HepG2 (cell line): ENCODE measurements around the gene ASPRV1. TPM values are rescaled to one million over a fixed set of nuclear protein-coding genes. Genes with fewer than 3 reads are reported as not detected.

Experiments
- ARID2 ChIP-seq: sonication (generic); formaldehyde crosslinking; IDR thresholded peaks from 2 replicates; pipeline ENCODE4 v1.8.1; 2022; ENCODE audit warnings: mild to moderate bottlenecking, missing genetic modification reagents, borderline replicate concordance
- CHD4 ChIP-seq: fragments of 200-600 bp; sonication (generic); IDR thresholded peaks from 2 replicates; pipeline ENCODE4 v1.7.0; 2017; ENCODE audit warnings: mild to moderate bottlenecking, low read length, borderline replicate concordance
- DNMT1 ChIP-seq: sonication (generic); formaldehyde crosslinking; IDR thresholded peaks from 2 replicates; pipeline ENCODE4 v1.5.1; 2020; ENCODE audit warnings: mild to moderate bottlenecking, missing genetic modification reagents
- DR1 ChIP-seq: sonication (generic); formaldehyde crosslinking; IDR thresholded peaks from 2 replicates; pipeline ENCODE4 v1.8.0; 2021; ENCODE audit warnings: mild to moderate bottlenecking, missing genetic modification reagents, inconsistent platforms
- DRAP1 ChIP-seq: IDR thresholded peaks from 2 replicates; pipeline ENCODE4 v1.6.1; 2016; ENCODE audit warnings: missing genetic modification reagents, missing compliant biosample characterization
- EEA1 ChIP-seq: sonication (generic); formaldehyde crosslinking; IDR thresholded peaks from 2 replicates; pipeline ENCODE4 v1.5.1; 2020; ENCODE audit warnings: mild to moderate bottlenecking, missing genetic modification reagents, borderline replicate concordance
- ESRRA ChIP-seq: sonication (generic); formaldehyde crosslinking; IDR thresholded peaks from 2 replicates; pipeline ENCODE4 v1.5.1; 2020; ENCODE audit warnings: mild to moderate bottlenecking, low read depth, missing genetic modification reagents
- FLYWCH1 ChIP-seq: sonication (generic); formaldehyde crosslinking; IDR thresholded peaks from 2 replicates; pipeline ENCODE4 v1.8.1; 2023; ENCODE audit warnings: mild to moderate bottlenecking, missing genetic modification reagents
- LRRFIP1 ChIP-seq: sonication (generic); formaldehyde crosslinking; conservative IDR thresholded peaks from 2 replicates; pipeline ENCODE4 v1.4.0; 2020; ENCODE audit warnings: missing genetic modification reagents
- MAF1 ChIP-seq: sonication (generic); formaldehyde crosslinking; IDR thresholded peaks from 2 replicates; pipeline ENCODE4 v1.5.0; 2020; ENCODE audit warnings: missing genetic modification reagents, borderline replicate concordance
- NAIF1 ChIP-seq: sonication (generic); formaldehyde crosslinking; IDR thresholded peaks from 2 replicates; pipeline ENCODE4 v1.5.0; 2020; ENCODE audit warnings: mild to moderate bottlenecking, missing genetic modification reagents, borderline replicate concordance
- NCOA1 ChIP-seq: sonication (generic); formaldehyde crosslinking; IDR thresholded peaks from 2 replicates; pipeline ENCODE4 v1.9.0; 2021; ENCODE audit warnings: missing genetic modification reagents
- NCOA2 ChIP-seq: sonication (generic); formaldehyde crosslinking; IDR thresholded peaks from 2 replicates; pipeline ENCODE4 v1.8.0; 2022; ENCODE audit warnings: inconsistent platforms
- PBX2 ChIP-seq: IDR thresholded peaks from 2 replicates; pipeline ENCODE4 v1.6.1; 2016; ENCODE audit warnings: control low read depth
- REL ChIP-seq: sonication (generic); formaldehyde crosslinking; conservative IDR thresholded peaks from 2 replicates; pipeline ENCODE4 v1.8.0; 2022; ENCODE audit warnings: mild to moderate bottlenecking, missing genetic modification reagents, moderate library complexity
- REPIN1 ChIP-seq: sonication (generic); formaldehyde crosslinking; IDR thresholded peaks from 2 replicates; pipeline ENCODE4 v1.8.0; 2022; ENCODE audit warnings: missing genetic modification reagents, low read depth, mild to moderate bottlenecking, borderline replicate concordance
- SAFB2 ChIP-seq: sonication (generic); formaldehyde crosslinking; IDR thresholded peaks from 2 replicates; pipeline ENCODE4 v1.5.1; 2020; ENCODE audit warnings: missing genetic modification reagents, low read depth, mild to moderate bottlenecking, borderline replicate concordance
- STAG1 ChIP-seq: sonication (generic); formaldehyde crosslinking; IDR thresholded peaks from 2 replicates; pipeline ENCODE4 v1.4.0; 2020; ENCODE audit warnings: missing genetic modification reagents
- THYN1 ChIP-seq: sonication (generic); formaldehyde crosslinking; IDR thresholded peaks from 2 replicates; pipeline ENCODE4 v1.8.1; 2023; ENCODE audit warnings: low read depth, mild to moderate bottlenecking, moderate library complexity, missing genetic modification reagents, borderline replicate concordance
- ZNF256 ChIP-seq: sonication (generic); formaldehyde crosslinking; conservative IDR thresholded peaks from 2 replicates; pipeline ENCODE4 v1.4.0; 2020; ENCODE audit warnings: missing genetic modification reagents
- ZNF263 ChIP-seq: sonication (generic); formaldehyde crosslinking; IDR thresholded peaks from 2 replicates; pipeline ENCODE4 v1.4.0; 2020; ENCODE audit warnings: missing genetic modification reagents
- ZNF383 ChIP-seq: sonication (generic); formaldehyde crosslinking; IDR thresholded peaks from 2 replicates; pipeline ENCODE4 v1.4.0; 2020; ENCODE audit warnings: missing genetic modification reagents, mild to moderate bottlenecking, borderline replicate concordance
- ZNF512B ChIP-seq: sonication (generic); formaldehyde crosslinking; IDR thresholded peaks from 2 replicates; pipeline ENCODE4 v1.5.1; 2020; ENCODE audit warnings: missing genetic modification reagents, mild to moderate bottlenecking, borderline replicate concordance
- ZNF839 ChIP-seq: sonication (generic); formaldehyde crosslinking; IDR thresholded peaks from 2 replicates; pipeline ENCODE4 v1.4.0; 2020; ENCODE audit warnings: missing genetic modification reagents, mild to moderate bottlenecking, borderline replicate concordance
- ZSCAN9 ChIP-seq: IDR thresholded peaks from 2 replicates; pipeline ENCODE4 v1.6.1; 2016; ENCODE audit warnings: borderline replicate concordance
- polyA plus RNA-seq, 8 experiments: library from polyadenylated mRNA; depleted of rRNA in 3 of 8; stranded (reverse) in 7 of 8; unstranded in 1 of 8; fragments of >200 nt; fragmentation: Illumina TruSeq in 4 of 8; extraction: Trizol in 4 of 8; gene quantifications; 2 replicates each; pipeline versions ENCODE4 v1.2.1 to v1.2.3, GENCODE V29; 2011 to 2016; ENCODE audit warnings: low read depth in 4 of 8, missing spikeins in 1 of 8, mixed read lengths in 1 of 8; ENCODE audit not compliant: insufficient read depth in 1 of 8
- total RNA-seq, 5 experiments: library from RNA; depleted of rRNA; stranded (reverse); fragments of >200 nt; fragmentation: Illumina TruSeq; extraction: Trizol; gene quantifications; 2 replicates each; pipeline ENCODE4 v1.2.3, GENCODE V29; 2016; ENCODE audit warnings: low read depth in 1 of 5

The ASPRV1 gene
- total and polyA plus RNA-seq, 2 of the 13 experiments (the other 11 are each of a cell fraction or from before 2014, with no cell fraction given): 0.40 to 0.48 TPM

- TF ChIP-seq PBX2 (CRISPR knock-in tag) (no peak), SAFB2 (CRISPR knock-in tag) (no peak), ZNF512B (CRISPR knock-in tag) (no peak), STAG1 (CRISPR knock-in tag) (peak; percentile 94), DRAP1 (CRISPR knock-in tag) (no peak), DR1 (CRISPR knock-in tag) (no peak), MAF1 (CRISPR knock-in tag) (no peak), ZSCAN9 (CRISPR knock-in tag) (peak; percentile 53; the same call in 1 of the 2 replicates), NCOA1 (CRISPR knock-in tag) (no peak), EEA1 (CRISPR knock-in tag) (no peak), LRRFIP1 (CRISPR knock-in tag) (no peak), ARID2 (CRISPR knock-in tag) (no peak), THYN1 (no peak), ZNF383 (CRISPR knock-in tag) (no peak), ZNF263 (CRISPR knock-in tag) (no peak), CHD4 (0 out of 2 replicates have a peak, but pooled peaks have one; percentile 39), NCOA2 (CRISPR knock-in tag) (no peak), REL (CRISPR knock-in tag) (no peak), DNMT1 (CRISPR knock-in tag) (no peak), ESRRA (no peak), NAIF1 (CRISPR knock-in tag) (no peak), ZNF256 (CRISPR knock-in tag) (no peak), REPIN1 (no peak), FLYWCH1 (no peak), ZNF839 (CRISPR knock-in tag) (no peak)
Observed at GRCh38 chr2:69911985-69912563, 49.4 kb downstream of the ASPRV1 start (continued).
